SK-N-SH (cell line): Measurements from ENCODE around the gene RCAN2.

ENCODE experiments used
- CTCF ChIP-seq: fragments of 200-600 bp; sonication (generic); IDR thresholded peaks from 2 replicates; pipeline ENCODE4 v1.6.1; 2017; ENCODE audit warnings: antibody characterized with exemption, mild to moderate bottlenecking, moderate library complexity
- EP300 ChIP-seq, 2 experiments: IDR thresholded peaks; 2 replicates each; pipeline versions ENCODE4 v1.4.0 to v1.6.1; 2012; ENCODE audit warnings: borderline replicate concordance in 1 of 2, low read depth in 1 of 2, low read length in 1 of 2
- EZH2phosphoT487 ChIP-seq: fragments of 200-600 bp; sonication (generic); IDR thresholded peaks from 2 replicates; pipeline ENCODE4 v1.6.1; 2017; ENCODE audit warnings: low read depth, mixed run types, mild to moderate bottlenecking, antibody characterized with exemption, moderate library complexity, borderline replicate concordance
- FOXM1 ChIP-seq: IDR thresholded peaks from 2 replicates; pipeline ENCODE4 v1.4.0; 2012; ENCODE audit warnings: low read depth, mild to moderate bottlenecking
- MAX ChIP-seq: IDR thresholded peaks from 2 replicates; pipeline ENCODE4 v1.4.0; 2012; ENCODE audit warnings: low read depth
- MEF2A ChIP-seq: IDR thresholded peaks from 2 replicates; pipeline ENCODE4 v1.4.0; 2012; ENCODE audit warnings: low read depth, borderline replicate concordance
- NRF1 ChIP-seq: IDR thresholded peaks from 2 replicates; pipeline ENCODE4 v1.6.1; 2012; ENCODE audit warnings: low read depth, mild to moderate bottlenecking, low read length
- POLR2AphosphoS5 ChIP-seq: IDR thresholded peaks from 2 replicates; pipeline ENCODE4 v1.6.1; 2012; ENCODE audit warnings: low read depth, low read length
- RAD21 ChIP-seq: IDR thresholded peaks from 2 replicates; pipeline ENCODE4 v1.6.1; 2012; ENCODE audit warnings: mild to moderate bottlenecking, low read length
- RCOR1 ChIP-seq: fragments of 150-350 bp; IDR thresholded peaks from 2 replicates; pipeline ENCODE4 v1.6.1; 2017; ENCODE audit warnings: antibody characterized with exemption, low read length
- RFX5 ChIP-seq: IDR thresholded peaks from 2 replicates; pipeline ENCODE4 v1.6.1; 2012; ENCODE audit warnings: mild to moderate bottlenecking, improper control_type of control experiment, low read length
- SMC3 ChIP-seq: IDR thresholded peaks from 2 replicates; pipeline ENCODE4 v1.6.1; 2012; ENCODE audit warnings: low read depth, low read length, improper control_type of control experiment
- TAF1 ChIP-seq: IDR thresholded peaks from 2 replicates; pipeline ENCODE4 v1.6.1; 2012; ENCODE audit warnings: low read depth, mild to moderate bottlenecking, low read length, moderate library complexity, borderline replicate concordance
- USF2 ChIP-seq: fragments of 150-350 bp; IDR thresholded peaks from 2 replicates; pipeline ENCODE4 v1.6.1; 2017; ENCODE audit warnings: antibody characterized with exemption, low read length, low read depth, borderline replicate concordance

GRCh38 chr6:46191961-46192360 is 299.3 kb downstream of the RCAN2 start:
- TF ChIP-seq EZH2phosphoT487 (no peak), CTCF (no peak), SMC3 (no peak), MAX (no peak), MEF2A (no peak), POLR2AphosphoS5 (no peak), NRF1 (no peak), USF2 (no peak), EP300 (IDR thresholded peaks at IDR 0.05; ENCODE audit: borderline replicate concordance in 1 of 2, low read depth in 1 of 2, low read length in 1 of 2) (no peak), FOXM1 (no peak), RAD21 (no peak), RFX5 (no peak), TAF1 (no peak), RCOR1 (no peak)
